WTC11 (cell line): ENCODE measurements around the gene TUB.

Source experiments
- AFF4 ChIP-seq: sonication (generic); formaldehyde crosslinking; IDR thresholded peaks from 2 replicates; pipeline ENCODE4 v1.8.1; 2023; ENCODE audit warnings: mild to moderate bottlenecking, missing genetic modification reagents, borderline replicate concordance
- FOXJ3 ChIP-seq: sonication (generic); formaldehyde crosslinking; IDR thresholded peaks from 2 replicates; pipeline ENCODE4 v1.9.0; 2021; ENCODE audit warnings: missing genetic modification reagents, mild to moderate bottlenecking, borderline replicate concordance
- KAT7 ChIP-seq: sonication (generic); formaldehyde crosslinking; IDR thresholded peaks from 2 replicates; pipeline ENCODE4 v1.8.1; 2023; ENCODE audit warnings: missing genetic modification reagents, mild to moderate bottlenecking, borderline replicate concordance
- NFYB ChIP-seq: sonication (generic); formaldehyde crosslinking; conservative IDR thresholded peaks from 2 replicates; pipeline ENCODE4 v1.8.0; 2022; ENCODE audit warnings: low read depth, missing genetic modification reagents
- NR1H2 ChIP-seq: sonication (generic); formaldehyde crosslinking; IDR thresholded peaks from 2 replicates; pipeline ENCODE4 v1.9.0; 2021; ENCODE audit warnings: mild to moderate bottlenecking, moderate library complexity, missing genetic modification reagents
- TEAD1 ChIP-seq: sonication (generic); formaldehyde crosslinking; IDR thresholded peaks from 2 replicates; pipeline ENCODE4 v1.8.0; 2022; ENCODE audit warnings: mild to moderate bottlenecking, missing genetic modification reagents
- TF ChIP-seq, protein P1 (sequence below): sonication (generic); formaldehyde crosslinking; IDR thresholded peaks from 2 replicates; pipeline ENCODE4 v1.8.1; 2023; ENCODE audit warnings: mild to moderate bottlenecking, missing genetic modification reagents
- TF ChIP-seq, protein P2 (sequence below): fragments of 200-600 bp; IDR thresholded peaks from 2 replicates; pipeline ENCODE4 v1.8.0; 2022; ENCODE audit warnings: antibody characterized with exemption
- TF ChIP-seq, protein P3 (sequence below): sonication (generic); formaldehyde crosslinking; IDR thresholded peaks from 2 replicates; pipeline ENCODE4 v1.8.0; 2022; ENCODE audit warnings: mild to moderate bottlenecking, missing genetic modification reagents
- TF ChIP-seq, protein P4 (sequence below): sonication (generic); formaldehyde crosslinking; conservative IDR thresholded peaks from 2 replicates; pipeline ENCODE4 v1.8.1; 2023; ENCODE audit warnings: mild to moderate bottlenecking, low read depth, missing genetic modification reagents, moderate library complexity

GRCh38 chr11:8079111-8079675, 1.8 kb upstream of the TUB start:
- TF ChIP-seq, protein P1, sequence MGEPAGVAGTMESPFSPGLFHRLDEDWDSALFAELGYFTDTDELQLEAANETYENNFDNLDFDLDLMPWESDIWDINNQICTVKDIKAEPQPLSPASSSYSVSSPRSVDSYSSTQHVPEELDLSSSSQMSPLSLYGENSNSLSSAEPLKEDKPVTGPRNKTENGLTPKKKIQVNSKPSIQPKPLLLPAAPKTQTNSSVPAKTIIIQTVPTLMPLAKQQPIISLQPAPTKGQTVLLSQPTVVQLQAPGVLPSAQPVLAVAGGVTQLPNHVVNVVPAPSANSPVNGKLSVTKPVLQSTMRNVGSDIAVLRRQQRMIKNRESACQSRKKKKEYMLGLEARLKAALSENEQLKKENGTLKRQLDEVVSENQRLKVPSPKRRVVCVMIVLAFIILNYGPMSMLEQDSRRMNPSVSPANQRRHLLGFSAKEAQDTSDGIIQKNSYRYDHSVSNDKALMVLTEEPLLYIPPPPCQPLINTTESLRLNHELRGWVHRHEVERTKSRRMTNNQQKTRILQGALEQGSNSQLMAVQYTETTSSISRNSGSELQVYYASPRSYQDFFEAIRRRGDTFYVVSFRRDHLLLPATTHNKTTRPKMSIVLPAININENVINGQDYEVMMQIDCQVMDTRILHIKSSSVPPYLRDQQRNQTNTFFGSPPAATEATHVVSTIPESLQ (CRISPR knock-in tag) = no peak
- TF ChIP-seq, protein P2, sequence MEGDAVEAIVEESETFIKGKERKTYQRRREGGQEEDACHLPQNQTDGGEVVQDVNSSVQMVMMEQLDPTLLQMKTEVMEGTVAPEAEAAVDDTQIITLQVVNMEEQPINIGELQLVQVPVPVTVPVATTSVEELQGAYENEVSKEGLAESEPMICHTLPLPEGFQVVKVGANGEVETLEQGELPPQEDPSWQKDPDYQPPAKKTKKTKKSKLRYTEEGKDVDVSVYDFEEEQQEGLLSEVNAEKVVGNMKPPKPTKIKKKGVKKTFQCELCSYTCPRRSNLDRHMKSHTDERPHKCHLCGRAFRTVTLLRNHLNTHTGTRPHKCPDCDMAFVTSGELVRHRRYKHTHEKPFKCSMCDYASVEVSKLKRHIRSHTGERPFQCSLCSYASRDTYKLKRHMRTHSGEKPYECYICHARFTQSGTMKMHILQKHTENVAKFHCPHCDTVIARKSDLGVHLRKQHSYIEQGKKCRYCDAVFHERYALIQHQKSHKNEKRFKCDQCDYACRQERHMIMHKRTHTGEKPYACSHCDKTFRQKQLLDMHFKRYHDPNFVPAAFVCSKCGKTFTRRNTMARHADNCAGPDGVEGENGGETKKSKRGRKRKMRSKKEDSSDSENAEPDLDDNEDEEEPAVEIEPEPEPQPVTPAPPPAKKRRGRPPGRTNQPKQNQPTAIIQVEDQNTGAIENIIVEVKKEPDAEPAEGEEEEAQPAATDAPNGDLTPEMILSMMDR = no peak
- TF ChIP-seq KAT7 (CRISPR knock-in tag) = no peak
- no peak for TF ChIP-seq NR1H2 (CRISPR knock-in tag)
- TF ChIP-seq AFF4 (CRISPR knock-in tag) = no peak
- TF ChIP-seq NFYB (CRISPR knock-in tag) = no peak
- TF ChIP-seq TEAD1 = no peak
- TF ChIP-seq, protein P3, sequence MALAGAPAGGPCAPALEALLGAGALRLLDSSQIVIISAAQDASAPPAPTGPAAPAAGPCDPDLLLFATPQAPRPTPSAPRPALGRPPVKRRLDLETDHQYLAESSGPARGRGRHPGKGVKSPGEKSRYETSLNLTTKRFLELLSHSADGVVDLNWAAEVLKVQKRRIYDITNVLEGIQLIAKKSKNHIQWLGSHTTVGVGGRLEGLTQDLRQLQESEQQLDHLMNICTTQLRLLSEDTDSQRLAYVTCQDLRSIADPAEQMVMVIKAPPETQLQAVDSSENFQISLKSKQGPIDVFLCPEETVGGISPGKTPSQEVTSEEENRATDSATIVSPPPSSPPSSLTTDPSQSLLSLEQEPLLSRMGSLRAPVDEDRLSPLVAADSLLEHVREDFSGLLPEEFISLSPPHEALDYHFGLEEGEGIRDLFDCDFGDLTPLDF (CRISPR knock-in tag) = no peak
- no peak for TF ChIP-seq FOXJ3 (CRISPR knock-in tag)
- TF ChIP-seq, protein P4, sequence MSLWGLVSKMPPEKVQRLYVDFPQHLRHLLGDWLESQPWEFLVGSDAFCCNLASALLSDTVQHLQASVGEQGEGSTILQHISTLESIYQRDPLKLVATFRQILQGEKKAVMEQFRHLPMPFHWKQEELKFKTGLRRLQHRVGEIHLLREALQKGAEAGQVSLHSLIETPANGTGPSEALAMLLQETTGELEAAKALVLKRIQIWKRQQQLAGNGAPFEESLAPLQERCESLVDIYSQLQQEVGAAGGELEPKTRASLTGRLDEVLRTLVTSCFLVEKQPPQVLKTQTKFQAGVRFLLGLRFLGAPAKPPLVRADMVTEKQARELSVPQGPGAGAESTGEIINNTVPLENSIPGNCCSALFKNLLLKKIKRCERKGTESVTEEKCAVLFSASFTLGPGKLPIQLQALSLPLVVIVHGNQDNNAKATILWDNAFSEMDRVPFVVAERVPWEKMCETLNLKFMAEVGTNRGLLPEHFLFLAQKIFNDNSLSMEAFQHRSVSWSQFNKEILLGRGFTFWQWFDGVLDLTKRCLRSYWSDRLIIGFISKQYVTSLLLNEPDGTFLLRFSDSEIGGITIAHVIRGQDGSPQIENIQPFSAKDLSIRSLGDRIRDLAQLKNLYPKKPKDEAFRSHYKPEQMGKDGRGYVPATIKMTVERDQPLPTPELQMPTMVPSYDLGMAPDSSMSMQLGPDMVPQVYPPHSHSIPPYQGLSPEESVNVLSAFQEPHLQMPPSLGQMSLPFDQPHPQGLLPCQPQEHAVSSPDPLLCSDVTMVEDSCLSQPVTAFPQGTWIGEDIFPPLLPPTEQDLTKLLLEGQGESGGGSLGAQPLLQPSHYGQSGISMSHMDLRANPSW (CRISPR knock-in tag) = no peak
